HG03060 (cell line): ENCODE data around the gene PTPRG.

Experiments
- ATAC-seq: cut with Tn5 transposase; IDR thresholded peaks from one replicate; pipeline ENCODE4 v1.9.1; 2021; ENCODE audit warnings: low read depth, moderate number of reproducible peaks; ENCODE audit not compliant: unreplicated experiment

The PTPRG gene

DNA sequence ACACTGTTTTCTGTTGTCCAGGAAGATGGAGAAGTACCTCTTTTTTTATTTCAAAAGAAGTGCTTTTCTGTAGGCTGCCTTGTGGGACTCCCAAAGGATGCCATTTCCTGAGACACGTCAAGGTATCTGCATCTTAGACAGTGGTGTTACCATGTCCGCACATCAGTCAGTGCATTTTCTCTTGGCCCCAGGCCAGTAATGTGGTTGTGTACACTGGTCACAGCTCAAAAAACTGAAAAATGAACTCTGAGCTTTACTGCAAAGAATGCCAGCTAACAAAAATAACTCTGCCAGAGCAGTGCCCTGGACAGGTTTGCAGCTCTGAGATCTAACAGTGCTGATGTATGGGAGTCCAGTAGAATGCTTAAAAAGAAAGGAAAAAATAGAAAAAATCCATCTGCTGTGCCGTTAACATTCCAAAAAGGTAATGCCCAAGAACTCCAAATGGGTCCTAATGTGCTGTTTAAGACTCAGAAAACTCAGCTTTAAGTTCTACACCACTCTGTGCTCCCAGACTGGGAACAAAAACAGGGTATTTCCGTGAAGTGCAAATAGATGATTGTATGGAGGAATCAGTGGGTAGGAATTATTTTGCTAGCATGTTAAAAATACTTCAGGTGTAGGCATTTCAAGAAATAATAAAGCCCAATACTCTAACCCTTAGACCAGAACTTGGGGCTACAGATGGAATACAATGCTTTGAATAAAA is 496.1 kb downstream of the PTPRG start:
- ATAC-seq = no peak

DNA sequence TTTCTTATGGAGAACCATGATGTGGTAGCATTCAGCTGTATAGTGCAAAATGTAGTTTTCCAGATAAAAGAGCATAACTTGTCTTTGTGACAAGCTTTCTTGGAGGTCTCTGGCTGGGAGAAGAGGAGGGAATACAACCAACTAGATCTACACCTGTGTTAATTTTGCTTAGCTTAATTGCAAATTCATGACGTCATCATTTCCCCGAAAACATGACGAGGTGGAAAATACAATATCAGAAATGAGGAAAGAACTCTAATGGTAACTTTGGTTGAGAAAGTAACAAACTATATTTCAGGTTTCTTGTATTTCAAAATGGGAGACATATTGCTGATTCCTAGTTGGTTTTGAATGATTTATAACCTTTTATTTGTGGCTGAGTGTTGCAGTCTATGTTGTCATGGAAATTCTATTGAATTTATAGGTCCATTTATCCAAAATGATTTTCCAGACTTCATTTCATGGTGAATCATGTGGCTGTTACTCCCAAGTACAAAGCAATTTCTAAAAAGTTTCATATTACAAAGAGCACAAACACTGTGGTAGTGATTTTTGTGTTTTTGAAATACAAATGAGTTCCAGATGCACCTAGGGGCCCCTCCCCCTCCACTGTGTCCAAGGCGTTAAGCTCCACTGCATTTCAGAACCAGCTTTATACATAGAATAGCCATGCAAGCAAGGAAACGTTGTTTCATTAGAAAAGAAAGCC is 504.8 kb downstream of the PTPRG start:
- no peak for ATAC-seq

- ATAC-seq = no peak
Observed at GRCh38 chr3:62068337-62068736, 507.0 kb downstream of the PTPRG start.

GRCh38 chr3:62070891-62071290 is 509.5 kb downstream of the PTPRG start:
- no peak for ATAC-seq

- no peak for ATAC-seq
Observed at GRCh38 chr3:62073038-62073437, 511.7 kb downstream of the PTPRG start.

DNA sequence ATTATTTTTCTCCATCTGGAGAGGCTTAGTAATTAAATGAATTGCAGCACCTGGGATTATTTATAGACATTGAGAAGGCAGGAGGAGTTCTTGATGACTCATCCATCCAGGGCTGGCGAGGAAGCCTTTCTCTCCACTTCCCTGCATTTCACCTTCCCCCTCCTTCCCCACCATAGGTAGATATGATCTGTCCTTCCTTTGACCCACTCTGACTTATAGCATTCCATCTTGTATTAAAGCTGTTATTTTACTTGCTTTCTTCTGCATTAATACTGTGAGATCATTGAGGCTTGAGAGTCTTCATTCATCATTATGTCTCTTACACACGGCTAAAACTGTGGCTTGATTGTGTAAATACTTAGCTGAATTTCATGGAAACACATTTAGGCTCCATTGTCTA is 523.2 kb downstream of the PTPRG start:
- no peak for ATAC-seq

- ATAC-seq = no peak
Observed at GRCh38 chr3:62088472-62089104, 527.2 kb downstream of the PTPRG start.

- no peak for ATAC-seq
Observed at GRCh38 chr3:62090066-62090465, 528.7 kb downstream of the PTPRG start.

DNA sequence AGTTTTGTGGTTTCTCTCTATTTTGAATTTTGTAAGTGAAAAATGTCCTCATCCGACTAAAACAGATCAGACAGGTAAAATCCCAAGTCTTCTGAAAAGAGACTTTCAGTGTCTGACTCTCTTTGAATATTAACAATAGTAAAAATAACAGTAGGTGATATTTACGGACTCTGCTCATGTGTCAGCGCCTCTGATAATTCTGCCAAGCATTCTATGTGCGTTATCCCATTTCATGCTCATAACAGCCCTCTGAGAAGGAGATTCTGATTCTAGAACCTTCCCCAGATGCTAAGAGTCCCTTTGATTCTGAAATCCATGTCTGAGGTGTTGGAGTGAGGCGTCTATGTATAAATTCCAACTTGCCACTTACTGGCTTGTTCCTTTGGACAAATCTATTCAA is 529.1 kb downstream of the PTPRG start:
- ATAC-seq = no peak

DNA sequence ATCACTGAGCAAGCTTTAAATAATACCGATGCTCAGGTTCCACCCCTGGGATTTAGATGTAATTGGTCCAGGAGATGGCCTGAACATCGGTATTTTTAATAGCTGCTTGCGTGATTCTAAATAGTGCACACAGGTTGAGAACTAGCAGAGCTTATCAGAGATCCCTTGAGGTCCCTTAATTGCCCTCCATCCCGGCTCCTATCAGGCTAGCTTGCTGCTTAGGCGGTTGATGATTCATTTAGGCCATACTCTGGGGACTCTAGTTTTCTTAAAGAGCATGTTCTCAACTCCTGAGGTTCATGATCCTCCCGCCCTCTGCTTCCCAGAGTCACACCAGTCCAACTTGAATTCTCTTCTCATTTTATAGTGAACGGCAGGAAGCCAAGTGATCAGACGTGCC is 531.7 kb downstream of the PTPRG start:
- no peak for ATAC-seq

GRCh38 chr3:62094461-62094860 is 533.1 kb downstream of the PTPRG start:
- no peak for ATAC-seq

- no peak for ATAC-seq
Observed at GRCh38 chr3:62095080-62095479, 533.7 kb downstream of the PTPRG start.

- no peak for ATAC-seq
Observed at GRCh38 chr3:62095756-62096155, 534.4 kb downstream of the PTPRG start.

DNA sequence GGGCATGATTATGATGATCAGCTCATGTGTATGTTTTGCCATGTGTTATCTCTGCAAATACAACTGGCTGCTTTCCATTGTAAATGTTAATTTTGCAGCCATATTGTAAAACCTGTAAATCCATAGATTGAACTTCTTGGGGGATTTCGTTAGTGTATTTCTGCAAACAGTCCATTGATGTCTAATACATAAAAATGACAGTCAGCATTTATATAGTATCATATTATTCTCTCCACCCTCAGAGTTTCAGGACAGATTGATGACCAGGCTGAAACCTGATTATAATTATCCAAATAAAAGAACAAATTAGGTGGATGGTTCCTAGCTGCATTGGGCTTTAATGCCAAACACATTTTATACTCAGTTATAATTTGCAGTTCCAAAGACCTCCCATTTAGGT is 535.1 kb downstream of the PTPRG start:
- ATAC-seq = no peak

DNA sequence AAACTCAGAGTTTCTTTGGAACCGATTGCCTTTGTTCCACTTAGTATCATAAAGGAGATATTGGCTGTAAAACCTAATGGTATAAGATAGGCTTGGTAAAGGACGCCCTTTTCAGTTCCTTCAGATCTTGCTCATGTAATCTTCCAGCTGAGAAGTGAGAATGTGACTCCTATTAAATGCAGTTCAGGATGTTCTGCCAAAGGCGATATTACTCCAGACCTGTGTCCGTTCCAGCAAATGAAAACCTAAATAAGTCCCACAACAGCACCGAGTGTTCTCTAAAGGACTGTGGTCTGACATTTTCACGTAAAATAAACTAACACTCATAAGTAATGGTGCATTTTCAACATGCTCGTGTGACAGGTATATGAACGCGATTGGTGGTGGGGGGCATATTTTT is 535.8 kb downstream of the PTPRG start:
- ATAC-seq = no peak

GRCh38 chr3:62098646-62099365 is 537.4 kb downstream of the PTPRG start:
- no peak for ATAC-seq

DNA sequence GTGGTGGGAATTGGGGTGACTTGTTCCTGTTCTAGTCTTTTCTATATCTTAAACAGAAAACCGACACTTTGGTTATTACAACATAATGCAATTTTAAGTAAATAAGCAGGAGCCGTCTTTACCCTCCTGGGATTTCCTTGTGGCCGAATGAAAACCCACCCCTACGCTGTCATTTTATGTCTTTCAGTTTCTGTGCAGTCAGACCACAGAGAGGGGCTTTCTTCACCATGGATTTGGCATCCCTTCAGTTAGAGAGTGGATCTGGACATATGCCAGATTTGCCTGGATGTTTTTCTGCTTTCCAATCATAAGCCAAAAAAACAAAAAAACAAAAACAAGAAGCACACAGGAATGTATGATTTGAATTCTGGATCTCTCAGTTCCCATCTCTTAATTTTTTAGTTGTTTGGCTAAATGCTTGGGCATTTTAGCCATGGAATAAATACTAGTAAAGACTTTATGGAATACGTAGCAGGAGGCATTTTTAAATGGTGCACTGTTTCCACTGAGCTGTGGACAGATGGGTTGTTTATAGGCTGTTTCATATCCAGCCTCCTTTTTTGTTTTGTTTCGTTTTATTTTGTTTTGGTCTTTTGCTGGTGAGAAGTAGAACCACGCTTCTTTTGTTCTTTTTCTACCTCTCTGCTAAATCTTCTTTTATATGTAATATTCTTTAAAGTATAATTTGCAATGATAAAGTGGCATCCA is 539.1 kb downstream of the PTPRG start:
- ATAC-seq = no peak

DNA sequence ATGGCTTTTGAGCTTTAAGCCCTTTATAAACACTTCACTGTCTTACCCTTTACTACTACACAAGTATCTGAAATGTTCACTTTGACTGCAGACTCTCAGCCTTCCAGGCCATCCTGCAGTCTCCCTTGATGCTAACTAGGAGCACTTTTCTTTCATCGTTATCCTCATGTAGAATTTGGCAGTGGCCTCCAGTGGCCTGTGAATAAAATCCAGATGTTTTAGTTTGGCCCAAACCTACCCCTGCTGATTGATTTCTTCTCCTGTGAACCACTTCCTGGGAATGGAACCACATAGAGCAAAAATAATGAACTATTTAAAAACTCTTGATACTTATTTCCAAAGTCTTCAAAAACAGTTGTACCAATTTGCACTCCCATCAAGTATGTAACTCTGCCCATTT is 540.1 kb downstream of the PTPRG start:
- no peak for ATAC-seq

DNA sequence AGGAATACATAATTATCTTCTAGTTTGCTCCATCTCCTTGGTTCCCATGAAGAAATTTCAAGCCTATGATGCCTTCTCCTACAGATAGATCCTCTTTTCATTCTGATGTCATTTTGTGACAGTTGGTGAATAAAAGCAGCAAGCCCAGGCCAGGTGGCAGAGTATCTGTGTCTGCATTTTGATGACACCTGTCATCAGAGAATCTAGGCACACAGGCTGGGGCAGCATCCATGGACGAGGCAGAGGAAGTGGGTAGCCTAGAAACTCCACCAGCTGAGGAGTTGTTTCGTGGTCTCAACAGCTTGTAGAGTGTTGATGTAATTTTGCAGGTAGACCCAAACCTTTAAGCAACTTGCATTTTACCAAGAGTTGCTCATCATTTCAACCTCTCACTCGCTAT is 542.2 kb downstream of the PTPRG start:
- no peak for ATAC-seq

DNA sequence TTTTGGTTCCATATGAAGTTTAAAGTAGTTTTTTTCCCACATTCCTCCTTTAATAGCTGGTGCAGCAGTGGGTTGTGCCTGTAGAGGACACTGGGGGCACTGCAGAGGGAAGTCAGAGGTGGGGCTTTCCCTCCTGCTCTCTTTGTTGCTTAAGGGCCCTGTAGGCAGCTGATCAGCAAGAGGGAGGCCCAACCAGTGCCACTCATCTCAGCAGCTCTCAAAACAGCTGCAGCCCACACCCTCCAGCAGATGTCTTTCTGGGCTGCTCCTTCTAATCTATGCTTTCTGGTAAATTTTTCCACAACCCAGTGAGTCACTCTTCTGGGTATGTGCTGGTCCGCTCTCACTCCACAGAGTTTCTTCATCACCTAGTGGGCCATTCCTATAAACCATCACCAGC is 548.2 kb downstream of the PTPRG start:
- no peak for ATAC-seq
